ENCODE results near the gene ZNF296.

ZNF296 gene

GRCh38 chr19:45066921-45067661, 9.2 kb downstream of the ZNF296 start:
- H3K36me3 Mint-ChIP-seq (ENCODE audit: low read depth), result peaks cover 19% of the 10 kb centered on the region
- no peak overlapping the region for H3K27ac Mint-ChIP-seq
- no peak overlapping the region for H3K4me3 Mint-ChIP-seq
- H3K9me3 Mint-ChIP-seq, result no peaks in the 10 kb centered on the region
- no peaks in the 10 kb centered on the region for H3K4me1 Mint-ChIP-seq (ENCODE audit: low read depth)
- H3K27me3 Mint-ChIP-seq, result no peaks in the 10 kb centered on the region

GRCh38 chr19:45063851-45064801, 12.2 kb downstream of the ZNF296 start:
- Mint-ChIP-seq H3K4me1 (ENCODE audit: low read depth) (no peaks in the 10 kb centered on the region), H3K27ac (no peak overlapping the region)

GRCh38 chr19:45061965-45062364, 14.3 kb downstream of the ZNF296 start:
- Mint-ChIP-seq H3K9me3 (no peaks in the 10 kb centered on the region), H3K36me3 (ENCODE audit: low read depth) (peaks cover 40% of the 10 kb centered on the region), H3K27me3 (no peaks in the 10 kb centered on the region), H3K27ac (no peak overlapping the region), H3K4me1 (ENCODE audit: low read depth) (no peaks in the 10 kb centered on the region), H3K4me3 (no peak overlapping the region)

More at GRCh38 chr19:45063851-45064801, 12.2 kb downstream of the ZNF296 start:
- Mint-ChIP-seq H3K4me3 (no peak overlapping the region), H3K27me3 (no peaks in the 10 kb centered on the region), H3K36me3 (ENCODE audit: low read depth) (peaks cover 29% of the 10 kb centered on the region), H3K9me3 (no peaks in the 10 kb centered on the region)

GRCh38 chr19:45059258-45059965, 16.9 kb downstream of the ZNF296 start:
- no peaks in the 10 kb centered on the region for H3K27me3 Mint-ChIP-seq
- H3K36me3 Mint-ChIP-seq (ENCODE audit: low read depth), result peaks cover 44% of the 10 kb centered on the region
- no peak overlapping the region for H3K4me3 Mint-ChIP-seq
- H3K9me3 Mint-ChIP-seq, result no peaks in the 10 kb centered on the region
- H3K27ac Mint-ChIP-seq, result no peak overlapping the region
- H3K4me1 Mint-ChIP-seq (ENCODE audit: low read depth), result no peaks in the 10 kb centered on the region

GRCh38 chr19:45058622-45059159, 17.6 kb downstream of the ZNF296 start:
- Mint-ChIP-seq H3K4me3 (no peak overlapping the region), H3K27me3 (no peaks in the 10 kb centered on the region), H3K9me3 (no peaks in the 10 kb centered on the region), H3K4me1 (ENCODE audit: low read depth) (no peaks in the 10 kb centered on the region), H3K36me3 (ENCODE audit: low read depth) (peaks cover 49% of the 10 kb centered on the region), H3K27ac (no peak overlapping the region)

- no peaks in the 10 kb centered on the region for H3K9me3 Mint-ChIP-seq
- H3K36me3 Mint-ChIP-seq (ENCODE audit: low read depth), result peaks cover 47% of the 10 kb centered on the region
- no peak overlapping the region for H3K4me3 Mint-ChIP-seq
- H3K27me3 Mint-ChIP-seq, result no peaks in the 10 kb centered on the region
- no peaks in the 10 kb centered on the region for H3K4me1 Mint-ChIP-seq (ENCODE audit: low read depth)
- no peak overlapping the region for H3K27ac Mint-ChIP-seq
Measured at GRCh38 chr19:45057444-45057843, 18.8 kb downstream of the ZNF296 start.

- no peak overlapping the region for H3K4me3 Mint-ChIP-seq
- H3K4me1 Mint-ChIP-seq (ENCODE audit: low read depth), result peaks cover 4% of the 10 kb centered on the region
- H3K36me3 Mint-ChIP-seq (ENCODE audit: low read depth), result peaks cover 50% of the 10 kb centered on the region
- H3K9me3 Mint-ChIP-seq, result no peaks in the 10 kb centered on the region
- H3K27me3 Mint-ChIP-seq, result no peaks in the 10 kb centered on the region
- H3K27ac Mint-ChIP-seq, result no peak overlapping the region
Measured at GRCh38 chr19:45056831-45057230, 19.4 kb downstream of the ZNF296 start.

- Mint-ChIP-seq H3K4me1 (ENCODE audit: low read depth) (peaks cover 30% of the 10 kb centered on the region), H3K36me3 (ENCODE audit: low read depth) (peaks cover 26% of the 10 kb centered on the region), H3K4me3 (no peak overlapping the region), H3K27me3 (no peaks in the 10 kb centered on the region), H3K27ac (peak overlapping the region; percentile 28), H3K9me3 (no peaks in the 10 kb centered on the region)
Measured at GRCh38 chr19:45051929-45052579, 24.2 kb downstream of the ZNF296 start.

GRCh38 chr19:45050036-45050435, 26.2 kb downstream of the ZNF296 start:
- H3K4me3 Mint-ChIP-seq, result no peak overlapping the region

GRCh38 chr19:45049073-45049736, 27.1 kb downstream of the ZNF296 start:
- Mint-ChIP-seq H3K27ac (peak overlapping the region; percentile 32), H3K4me1 (ENCODE audit: low read depth) (peaks cover 51% of the 10 kb centered on the region), H3K27me3 (no peaks in the 10 kb centered on the region), H3K9me3 (no peaks in the 10 kb centered on the region), H3K4me3 (no peak overlapping the region), H3K36me3 (ENCODE audit: low read depth) (peaks cover 40% of the 10 kb centered on the region)

More at GRCh38 chr19:45050036-45050435, 26.2 kb downstream of the ZNF296 start:
- peak overlapping the region; percentile 32 for H3K27ac Mint-ChIP-seq
- no peaks in the 10 kb centered on the region for H3K9me3 Mint-ChIP-seq
- peaks cover 37% of the 10 kb centered on the region for H3K36me3 Mint-ChIP-seq (ENCODE audit: low read depth)
- no peaks in the 10 kb centered on the region for H3K27me3 Mint-ChIP-seq
- peaks cover 51% of the 10 kb centered on the region for H3K4me1 Mint-ChIP-seq (ENCODE audit: low read depth)

- Mint-ChIP-seq H3K4me3 (peak overlapping the region; percentile 20), H3K36me3 (ENCODE audit: low read depth) (peaks cover 32% of the 10 kb centered on the region), H3K27me3 (no peaks in the 10 kb centered on the region), H3K4me1 (ENCODE audit: low read depth) (peaks cover 51% of the 10 kb centered on the region), H3K27ac (peak overlapping the region; percentile 83), H3K9me3 (no peaks in the 10 kb centered on the region)
Measured at GRCh38 chr19:45047188-45047797, 29.0 kb downstream of the ZNF296 start.

- H3K27ac Mint-ChIP-seq, result no peak overlapping the region
- H3K4me1 Mint-ChIP-seq (ENCODE audit: low read depth), result peaks cover 52% of the 10 kb centered on the region
- H3K36me3 Mint-ChIP-seq (ENCODE audit: low read depth), result peaks cover 37% of the 10 kb centered on the region
- no peaks in the 10 kb centered on the region for H3K9me3 Mint-ChIP-seq
- no peaks in the 10 kb centered on the region for H3K27me3 Mint-ChIP-seq
- no peak overlapping the region for H3K4me3 Mint-ChIP-seq
Measured at GRCh38 chr19:45046355-45046754, 29.9 kb downstream of the ZNF296 start.

GRCh38 chr19:45045671-45046353, 30.5 kb downstream of the ZNF296 start:
- no peak overlapping the region for H3K27ac Mint-ChIP-seq
- H3K9me3 Mint-ChIP-seq, result no peaks in the 10 kb centered on the region
- peaks cover 41% of the 10 kb centered on the region for H3K36me3 Mint-ChIP-seq (ENCODE audit: low read depth)
- no peak overlapping the region for H3K4me3 Mint-ChIP-seq
- H3K27me3 Mint-ChIP-seq, result no peaks in the 10 kb centered on the region
- H3K4me1 Mint-ChIP-seq (ENCODE audit: low read depth), result peaks cover 52% of the 10 kb centered on the region
